ENCODE data around the gene REC8.
"Not testable (repeated sequence)": the region's sequence is repeated elsewhere in the genome, so short reads cannot be mapped to it uniquely, and the experiment has no call there.

Gene REC8

GRCh38 chr14:24185026-24185425, 13.1 kb downstream of the REC8 start:
- no peak for DNase-seq

GRCh38 chr14:24185741-24186140, 13.9 kb downstream of the REC8 start:
- no peak for DNase-seq

GRCh38 chr14:24186831-24187538, 15.1 kb downstream of the REC8 start:
- DNase-seq = no peak

GRCh38 chr14:24187539-24187915, 15.6 kb downstream of the REC8 start:
- no peak for DNase-seq

GRCh38 chr14:24188251-24189058, 16.6 kb downstream of the REC8 start, which contains the start of gene IPO4:
Gene IPO4 (minus strand): TSS chr14:24188816. CDS start chr14:24188787, 29 bp downstream.
- DNase-seq = peak; percentile 97 to 98

GRCh38 chr14:24189059-24189375, 17.1 kb downstream of the REC8 start:
- DNase-seq = no peak

- DNase-seq = no peak
Measured at GRCh38 chr14:24189460-24189859, 17.6 kb downstream of the REC8 start.

- DNase-seq = no peak
Measured at GRCh38 chr14:24190416-24190815, 18.5 kb downstream of the REC8 start.

- DNase-seq = no peak
Measured at GRCh38 chr14:24192933-24193332, 21.1 kb downstream of the REC8 start.

GRCh38 chr14:24194186-24194872, 22.4 kb downstream of the REC8 start:
- DNase-seq = peak; percentile 12 to 43

GRCh38 chr14:24194873-24195185, 22.9 kb downstream of the REC8 start:
- no peak for DNase-seq

GRCh38 chr14:24195186-24196070, 23.5 kb downstream of the REC8 start, which contains the start of gene TM9SF1:
Gene TM9SF1 (minus strand): TSS chr14:24195441. CDS start chr14:24195019, 422 bp downstream.
- peak; percentile 74 to 88 for DNase-seq

- peak; percentile 13 to 44 for DNase-seq
Measured at GRCh38 chr14:24196071-24197055, 24.5 kb downstream of the REC8 start.

GRCh38 chr14:24197056-24197450, 25.2 kb downstream of the REC8 start:
- DNase-seq = no peak

- DNase-seq = no peak
Measured at GRCh38 chr14:24198814-24199524, 27.1 kb downstream of the REC8 start.

- not testable (repeated sequence) for DNase-seq
Measured at GRCh38 chr14:24202538-24202937, 30.7 kb downstream of the REC8 start.

- not testable (repeated sequence) for DNase-seq
Measured at GRCh38 chr14:24203249-24203886, 31.5 kb downstream of the REC8 start.

- no peak for DNase-seq
Measured at GRCh38 chr14:24204163-24205146, 32.6 kb downstream of the REC8 start.
